Astrocyte (in vitro differentiated cells and primary cell): Measurements from ENCODE around the gene AK5. TPM values are rescaled to one million over a fixed set of nuclear protein-coding genes. Genes with fewer than 3 reads are reported as not detected.

Experiments
- DNase-seq: peaks from one replicate; pipeline ENCODE4 v3.0.0-alpha.2; 2010; ENCODE audit warnings: low read depth
- FAIRE-seq: peaks from 2 replicates; lab custom pipeline; 2011; peaks lifted over from hg19 to GRCh38; lab: Jason Lieb, UNC
- H2AFZ ChIP-seq: 2 replicates; pipeline ENCODE4 v1.6.0; 2012; ENCODE audit warnings: low read depth, low read length, inconsistent platforms
- H3K27ac ChIP-seq: 2 replicates; pipeline ENCODE4 v1.5.1; 2011; ENCODE audit warnings: low read depth, low read length, inconsistent platforms
- H3K27me3 ChIP-seq: 2 replicates; pipeline ENCODE4 v1.6.0; 2011; ENCODE audit warnings: low read length, inconsistent platforms; ENCODE audit not compliant: insufficient read depth
- H3K36me3 ChIP-seq: 2 replicates; pipeline ENCODE4 v1.5.1; 2011; ENCODE audit warnings: low read length, inconsistent platforms; ENCODE audit not compliant: insufficient read depth
- H3K4me1 ChIP-seq: 2 replicates; pipeline ENCODE4 v1.5.1; 2011; ENCODE audit warnings: low read length, inconsistent platforms; ENCODE audit not compliant: insufficient read depth
- H3K4me2 ChIP-seq: 2 replicates; pipeline ENCODE4 v1.6.0; 2012; ENCODE audit warnings: low read length, inconsistent platforms
- H3K4me3 ChIP-seq: 2 replicates; pipeline ENCODE4 v1.5.1; 2011; ENCODE audit warnings: low read depth, mild to moderate bottlenecking, low read length, inconsistent platforms; ENCODE audit not compliant: insufficient read depth
- H3K79me2 ChIP-seq: 2 replicates; pipeline ENCODE4 v1.6.0; 2012; ENCODE audit warnings: mild to moderate bottlenecking, low read length, inconsistent platforms; ENCODE audit not compliant: insufficient read depth
- H3K9ac ChIP-seq: 2 replicates; pipeline ENCODE4 v1.6.0; 2012; ENCODE audit warnings: mild to moderate bottlenecking, low read length, inconsistent platforms
- H3K9me3 ChIP-seq: 2 replicates; pipeline ENCODE4 v1.5.1; 2012; ENCODE audit warnings: low read depth, mild to moderate bottlenecking, low read length, inconsistent platforms; ENCODE audit not compliant: insufficient read depth
- H4K20me1 ChIP-seq: 2 replicates; pipeline ENCODE4 v1.6.0; 2012; ENCODE audit warnings: low read length, inconsistent platforms; ENCODE audit not compliant: insufficient read depth
- H3K27ac Mint-ChIP-seq: one replicate; pipeline ENCODE4 v1.8.0; 2021; ENCODE audit warnings: mild to moderate bottlenecking, mixed read lengths; ENCODE audit not compliant: unreplicated experiment
- H3K27me3 Mint-ChIP-seq: one replicate; pipeline ENCODE4 v1.8.0; 2021; ENCODE audit warnings: low read depth, mixed read lengths; ENCODE audit not compliant: unreplicated experiment
- H3K36me3 Mint-ChIP-seq: one replicate; pipeline ENCODE4 v1.8.0; 2021; ENCODE audit warnings: low read depth, mixed read lengths; ENCODE audit not compliant: unreplicated experiment
- H3K4me1 Mint-ChIP-seq: one replicate; pipeline ENCODE4 v1.8.0; 2021; ENCODE audit warnings: low read depth, mixed read lengths; ENCODE audit not compliant: unreplicated experiment
- H3K4me3 Mint-ChIP-seq: one replicate; pipeline ENCODE4 v1.8.0; 2021; ENCODE audit warnings: mild to moderate bottlenecking, moderate library complexity, mixed read lengths; ENCODE audit not compliant: unreplicated experiment
- H3K9me3 Mint-ChIP-seq: one replicate; pipeline ENCODE4 v1.8.0; 2021; ENCODE audit warnings: mild to moderate bottlenecking, mixed read lengths; ENCODE audit not compliant: unreplicated experiment
- CTCF ChIP-seq: IDR thresholded peaks from 2 replicates; pipeline ENCODE4 v1.5.1; 2011; ENCODE audit warnings: low read depth, mild to moderate bottlenecking, inconsistent platforms, low read length, moderate library complexity; ENCODE audit not compliant: insufficient read depth
- EZH2 ChIP-seq: IDR thresholded peaks from 2 replicates; pipeline ENCODE4 v1.6.1; 2012; ENCODE audit warnings: mild to moderate bottlenecking, low read length, inconsistent platforms; ENCODE audit not compliant: insufficient read depth
- total RNA-seq: library from RNA; stranded (reverse); gene quantifications from 2 replicates; pipeline ENCODE4 v1.2.1, GENCODE V29; 2021

AK5 gene
- total RNA-seq, 1 donor from 2014 or later = 4.4 TPM

GRCh38 chr1:77585610-77586314 lies 303.9 kb downstream of the AK5 start:
- FAIRE-seq = no peak
- Histone ChIP-seq H3K79me2 (peaks cover 33% of the 10 kb centered on the region), H3K36me3 (peaks cover 10% of the 10 kb centered on the region)

GRCh38 chr1:77589231-77589630 lies 307.4 kb downstream of the AK5 start:
- no peaks in the 10 kb centered on the region for H3K36me3 ChIP-seq
- H3K79me2 ChIP-seq = peaks cover 41% of the 10 kb centered on the region
- H3K9me3 ChIP-seq = no peaks in the 10 kb centered on the region
- no peak overlapping the region for H2AFZ ChIP-seq
- H3K9ac ChIP-seq = no peak overlapping the region
- Mint-ChIP-seq H3K9me3 (no peaks in the 10 kb centered on the region), H3K27me3 (no peaks in the 10 kb centered on the region), H3K36me3 (peaks cover 8% of the 10 kb centered on the region), H3K4me1 (peaks cover 9% of the 10 kb centered on the region), H3K27ac (no peak overlapping the region), H3K4me3 (no peak overlapping the region)
- H3K4me3 ChIP-seq = no peak overlapping the region
- TF ChIP-seq EZH2 (no peak), CTCF (no peak)
- no peaks in the 10 kb centered on the region for H3K4me1 ChIP-seq
- no peak overlapping the region for H3K4me2 ChIP-seq
- no peak overlapping the region for H3K27ac ChIP-seq
- H3K27me3 ChIP-seq = no peaks in the 10 kb centered on the region
- no peak for FAIRE-seq
- H4K20me1 ChIP-seq = peaks cover 9% of the 10 kb centered on the region
- DNase-seq = no peak

More at GRCh38 chr1:77585610-77586314, 303.9 kb downstream of the AK5 start:
- Histone ChIP-seq H2AFZ (no peak overlapping the region), H3K27me3 (no peaks in the 10 kb centered on the region), H3K9ac (no peak overlapping the region), H3K4me1 (no peaks in the 10 kb centered on the region), H3K4me2 (no peak overlapping the region), H3K4me3 (no peak overlapping the region), H4K20me1 (peaks cover 9% of the 10 kb centered on the region), H3K9me3 (no peaks in the 10 kb centered on the region), H3K27ac (no peak overlapping the region)
- no peak for TF ChIP-seq EZH2
- TF ChIP-seq CTCF = no peak
- no peak overlapping the region for H3K27ac Mint-ChIP-seq
- DNase-seq = no peak
- peaks cover 6% of the 10 kb centered on the region for H3K36me3 Mint-ChIP-seq
- H3K27me3 Mint-ChIP-seq = no peaks in the 10 kb centered on the region
- no peak overlapping the region for H3K4me3 Mint-ChIP-seq
- H3K4me1 Mint-ChIP-seq = peaks cover 6% of the 10 kb centered on the region
- no peaks in the 10 kb centered on the region for H3K9me3 Mint-ChIP-seq

- H3K4me1 Mint-ChIP-seq = peaks cover 11% of the 10 kb centered on the region
These were observed 308.8 kb downstream of the AK5 start for GRCh38 chr1:77590651-77591050.

More at GRCh38 chr1:77590651-77591050, 308.8 kb downstream of the AK5 start:
- Histone ChIP-seq H3K79me2 (peaks cover 35% of the 10 kb centered on the region), H4K20me1 (peaks cover 6% of the 10 kb centered on the region), H3K27me3 (no peaks in the 10 kb centered on the region), H3K36me3 (no peaks in the 10 kb centered on the region), H3K4me1 (no peaks in the 10 kb centered on the region), H2AFZ (no peak overlapping the region), H3K9ac (no peak overlapping the region), H3K4me3 (no peak overlapping the region), H3K27ac (no peak overlapping the region), H3K4me2 (no peak overlapping the region), H3K9me3 (no peaks in the 10 kb centered on the region)
- no peak for TF ChIP-seq CTCF
- no peak for TF ChIP-seq EZH2
- no peak for FAIRE-seq
- Mint-ChIP-seq H3K27ac (no peak overlapping the region), H3K9me3 (no peaks in the 10 kb centered on the region), H3K4me3 (no peak overlapping the region), H3K27me3 (no peaks in the 10 kb centered on the region), H3K36me3 (peaks cover 8% of the 10 kb centered on the region)
- DNase-seq = no peak
